ENCODE measurements around the gene FAM83F.

DNA sequence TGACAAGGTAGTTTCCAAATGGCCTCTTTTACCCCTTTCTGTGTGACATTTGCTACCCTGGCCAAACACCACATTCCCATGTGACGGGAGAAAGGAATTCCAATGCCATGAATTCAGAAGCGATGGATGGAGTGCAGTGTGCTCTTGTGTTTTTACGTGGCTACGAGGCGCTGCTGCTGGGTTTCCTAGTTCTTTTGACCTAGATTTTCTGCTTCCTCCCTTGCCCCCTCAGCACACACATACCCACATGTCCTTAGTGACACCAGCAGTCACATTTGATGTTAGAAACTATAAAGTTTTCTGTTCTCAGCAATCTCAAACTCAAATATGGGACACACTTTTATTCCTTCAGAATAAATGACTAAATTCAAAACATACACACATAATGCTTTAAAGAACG is 42.4 kb upstream of the FAM83F start:
- TF ChIP-seq SP1 (IDR thresholded peaks at IDR 0.05) (no peak), ELF4 (IDR thresholded peaks at IDR 0.05) (no peak), TARDBP (IDR thresholded peaks at IDR 0.05) (no peak), FOXA1 (IDR thresholded peaks at IDR 0.05) (no peak), SUZ12 (IDR thresholded peaks at IDR 0.05) (no peak)
